Liver (tissue), 9 donors: ENCODE data around the gene ACD. TPM values are rescaled to one million over a fixed set of nuclear protein-coding genes. Genes with fewer than 3 reads are reported as not detected.

Experiments used
- DNase-seq: peaks from one replicate; pipeline ENCODE4 v3.0.0-alpha.2; 2017; ENCODE audit warnings: low spot score
- H3K27ac ChIP-seq, 2 donors: one replicate each; pipeline ENCODE4 v1.7.0; 2013; ENCODE audit warnings: inconsistent platforms in 2 of 2, low read length in 2 of 2, control low read depth in 1 of 2, low read depth in 1 of 2, mild to moderate bottlenecking in 1 of 2
- H3K27me3 ChIP-seq, 4 donors: one replicate each; pipeline versions ENCODE4 v1.6.1 to v1.7.0; 2013; ENCODE audit warnings: low read length in 3 of 4, inconsistent platforms in 1 of 4, mild to moderate bottlenecking in 1 of 4, moderate library complexity in 1 of 4; ENCODE audit not compliant: control insufficient read depth in 4 of 4, insufficient read depth in 4 of 4
- H3K36me3 ChIP-seq, 4 donors: one replicate each; pipeline versions ENCODE4 v1.6.1 to v1.7.0; 2013; ENCODE audit warnings: low read length in 3 of 4, mild to moderate bottlenecking in 3 of 4, low read depth in 1 of 4, moderate library complexity in 1 of 4; ENCODE audit not compliant: control insufficient read depth in 4 of 4, insufficient read depth in 3 of 4
- H3K4me1 ChIP-seq, 4 donors: one replicate each; pipeline versions ENCODE4 v1.6.1 to v1.7.0; 2013; ENCODE audit warnings: low read length in 3 of 4, mild to moderate bottlenecking in 3 of 4, moderate library complexity in 1 of 4; ENCODE audit not compliant: control insufficient read depth in 4 of 4, insufficient read depth in 4 of 4
- H3K4me3 ChIP-seq, 3 donors: one replicate each; pipeline versions ENCODE4 v1.6.1 to v1.7.0; 2013; ENCODE audit warnings: low read length in 3 of 3, control low read depth in 1 of 3, low read depth in 1 of 3, mild to moderate bottlenecking in 1 of 3
- H3K9ac ChIP-seq, 2 donors: one replicate each; pipeline ENCODE4 v1.7.0; 2013; ENCODE audit warnings: low read length in 2 of 2, mild to moderate bottlenecking in 2 of 2, moderate library complexity in 2 of 2, control low read depth in 1 of 2, low read depth in 1 of 2
- H3K9me3 ChIP-seq, 4 donors: one replicate each; pipeline versions ENCODE4 v1.6.1 to v1.7.0; 2013; ENCODE audit warnings: low read length in 3 of 4; ENCODE audit not compliant: control insufficient read depth in 4 of 4
- ATF3 ChIP-seq: IDR thresholded peaks from 2 replicates; pipeline ENCODE4 v1.6.1; 2016; ENCODE audit warnings: antibody characterized with exemption
- CTCF ChIP-seq: fragments of 150-350 bp; IDR thresholded peaks from 2 replicates; pipeline ENCODE4 v1.5.1; 2017; ENCODE audit warnings: improper control_type of control experiment, low read depth, low read length; ENCODE audit not compliant: missing input control
- EGR1 ChIP-seq, 2 donors: IDR thresholded peaks; 2 replicates each; pipeline ENCODE4 v1.6.1; 2016 to 2018; ENCODE audit warnings: antibody characterized with exemption in 2 of 2, low read depth in 2 of 2
- FOXA1 ChIP-seq: IDR thresholded peaks from 2 replicates; pipeline ENCODE4 v1.6.1; 2016; ENCODE audit warnings: antibody characterized with exemption
- FOXA2 ChIP-seq: IDR thresholded peaks from 2 replicates; pipeline ENCODE4 v1.6.1; 2016; ENCODE audit warnings: antibody characterized with exemption
- GABPA ChIP-seq, 2 donors: IDR thresholded peaks in 1 of 2; conservative IDR thresholded peaks in 1 of 2; 2 replicates each; pipeline ENCODE4 v1.6.1; 2016; ENCODE audit warnings: antibody characterized with exemption in 2 of 2, mild to moderate bottlenecking in 1 of 2, moderate library complexity in 1 of 2
- HNF4A ChIP-seq, 2 donors: conservative IDR thresholded peaks; 2 replicates each; pipeline ENCODE4 v1.6.1; 2016; ENCODE audit warnings: antibody characterized with exemption in 2 of 2, mild to moderate bottlenecking in 2 of 2
- HNF4G ChIP-seq: IDR thresholded peaks from 2 replicates; pipeline ENCODE4 v1.6.1; 2016; ENCODE audit warnings: antibody characterized with exemption
- JUND ChIP-seq, 2 donors: IDR thresholded peaks; 2 replicates each; pipeline ENCODE4 v1.6.1; 2016; ENCODE audit warnings: antibody characterized with exemption in 2 of 2
- MAX ChIP-seq: IDR thresholded peaks from 2 replicates; pipeline ENCODE4 v1.6.1; 2016; ENCODE audit warnings: antibody characterized with exemption
- NR2F2 ChIP-seq: IDR thresholded peaks from 2 replicates; pipeline ENCODE4 v1.6.1; 2016; ENCODE audit warnings: antibody characterized with exemption
- RAD21 ChIP-seq, 2 donors: IDR thresholded peaks; 2 replicates each; pipeline ENCODE4 v1.6.1; 2016; ENCODE audit warnings: antibody characterized with exemption in 2 of 2, mild to moderate bottlenecking in 2 of 2
- REST ChIP-seq: IDR thresholded peaks from 2 replicates; pipeline ENCODE4 v1.6.1; 2016; ENCODE audit warnings: antibody characterized with exemption, mild to moderate bottlenecking
- RXRA ChIP-seq, 2 donors: IDR thresholded peaks; 2 replicates each; pipeline ENCODE4 v1.6.1; 2017 to 2018; ENCODE audit warnings: antibody characterized with exemption in 2 of 2, mild to moderate bottlenecking in 1 of 2
- SP1 ChIP-seq: IDR thresholded peaks from 2 replicates; pipeline ENCODE4 v1.6.1; 2018; ENCODE audit warnings: antibody characterized with exemption, mild to moderate bottlenecking
- TAF1 ChIP-seq: conservative IDR thresholded peaks from 2 replicates; pipeline ENCODE4 v1.6.1; 2016; ENCODE audit warnings: antibody characterized with exemption, mild to moderate bottlenecking
- YY1 ChIP-seq: IDR thresholded peaks from 2 replicates; pipeline ENCODE4 v1.6.1; 2016; ENCODE audit warnings: antibody characterized with exemption, mild to moderate bottlenecking
- ZBTB33 ChIP-seq: IDR thresholded peaks from 2 replicates; pipeline ENCODE4 v1.6.1; 2016; ENCODE audit warnings: antibody characterized with exemption
- WGBS: extraction: QIAGEN DNeasy Blood & Tissue Kit; methylation state at CpG from one replicate; pipeline ENCODE4 v1.1.7; 2013; 5-methylcytosine and 5-hydroxymethylcytosine counted together
- polyA plus RNA-seq, 2 donors: library from polyadenylated mRNA; stranded (reverse) in 1 of 2; unstranded in 1 of 2; fragments of 200-250 nt in 1 of 2; fragments of >200 nt in 1 of 2; fragmentation: Nextera tagmentation in 1 of 2; extraction: Ambion mirVana in 1 of 2; gene quantifications; one replicate each; pipeline versions ENCODE4 v1.2.1 to v1.2.3, GENCODE V29; 2013 to 2015
- total RNA-seq, 2 donors: library from RNA; depleted of rRNA; stranded (reverse); fragments of >200 nt; gene quantifications; one replicate each; pipeline ENCODE4 v1.2.3, GENCODE V29; 2014
- donor health status: healthy.
- donor health status: healthy.
- donor health status: healthy.
- donor health status: healthy.
- donor health status: healthy.

Gene ACD
- total and polyA plus RNA-seq, 4 donors, result 4.3 to 5.6 (median 5.1) TPM

GRCh38 chr16:67672739-67673662, 12.9 kb upstream of the ACD start:
- DNase-seq, result peak; percentile 77
- Histone ChIP-seq H3K27ac (peak overlapping the region; percentile 89 to 95), H3K4me3 (no peak overlapping the region), H3K9ac (peak overlapping the region in 1 of 2 donors; percentile 10), H3K36me3 (no peaks in the 10 kb centered on the region), H3K9me3 (no peaks in the 10 kb centered on the region), H3K4me1 (peaks cover 21 to 73% (median 59%) of the 10 kb centered on the region in 4 donors), H3K27me3 (no peaks in the 10 kb centered on the region)
- WGBS, result 33% methylated on average over 13 of the region's 13 CpGs
- TF ChIP-seq FOXA2, result no peak
- no peak for TF ChIP-seq TAF1
- TF ChIP-seq MAX, result no peak
- TF ChIP-seq HNF4A (conservative IDR thresholded peaks at IDR 0.05), result no peak
- TF ChIP-seq GABPA (IDR thresholded peaks at IDR 0.05 in 1 of 2, conservative IDR thresholded peaks at IDR 0.05 in 1 of 2), result no peak
- peak; percentile 86 to 94 for TF ChIP-seq RAD21 (IDR thresholded peaks at IDR 0.05)
- TF ChIP-seq JUND (IDR thresholded peaks at IDR 0.05), result no peak
- TF ChIP-seq FOXA1, result no peak
- no peak for TF ChIP-seq SP1
- TF ChIP-seq ATF3, result no peak
- TF ChIP-seq CTCF, result peak; percentile 84
- no peak for TF ChIP-seq EGR1 (IDR thresholded peaks at IDR 0.05; ENCODE audit: low read depth in 2 of 2)
- TF ChIP-seq HNF4G, result no peak
- no peak for TF ChIP-seq REST
- no peak for TF ChIP-seq ZBTB33
- TF ChIP-seq YY1, result no peak
- peak; percentile 2 to 17 for TF ChIP-seq RXRA (IDR thresholded peaks at IDR 0.05)
- no peak for TF ChIP-seq NR2F2
